Left lung (tissue), 10 donors: ENCODE results near the gene STK24. TPM values are rescaled to one million over a fixed set of nuclear protein-coding genes. Genes with fewer than 3 reads are reported as not detected.
A peak's percentile ranks its signal among the peaks of the same experiment; 100 is the strongest.

Experiments
- ATAC-seq: fragments of 200-7000 bp; cut with Tn5 transposase; one replicate; pipeline ENCODE4 v1.9.1; 2020; ENCODE audit warnings: moderate library complexity
- DNase-seq, 4 donors: peaks; one replicate each; pipeline ENCODE4 v3.0.0-alpha.2; 2013 to 2020
- H3K27ac ChIP-seq, 2 donors: fragments of 200-600 bp; sonication (generic) in 1 of 2; one replicate each; pipeline versions ENCODE4 v1.5.0 to v1.8.0; 2020 to 2021
- H3K27me3 ChIP-seq, 2 donors: fragments of 200-600 bp; sonication (generic) in 1 of 2; one replicate each; pipeline versions ENCODE4 v1.5.0 to v1.8.0; 2020 to 2021
- H3K36me3 ChIP-seq, 2 donors: fragments of 200-600 bp; sonication (generic) in 1 of 2; one replicate each; pipeline versions ENCODE4 v1.5.0 to v1.8.0; 2020 to 2021
- H3K4me1 ChIP-seq, 2 donors: fragments of 200-600 bp; one replicate each; pipeline ENCODE4 v1.8.0; 2021
- H3K4me3 ChIP-seq, 2 donors: fragments of 200-600 bp; sonication (generic) in 1 of 2; one replicate each; pipeline versions ENCODE4 v1.5.0 to v1.8.0; 2020 to 2021; ENCODE audit warnings: mild to moderate bottlenecking in 1 of 2
- H3K9me3 ChIP-seq, 2 donors: fragments of 200-600 bp; sonication (generic) in 1 of 2; one replicate each; pipeline versions ENCODE4 v1.5.0 to v1.8.0; 2020 to 2021
- intact Hi-C, 2 donors: fragments of 100-400 bp; cut with DNase I; formaldehyde crosslinking; loops; one replicate each; pipeline versions ENCODE4 v1.11.2 to v1.14.2; 2022
- polyA plus RNA-seq, 6 donors: library from polyadenylated mRNA; unstranded; fragments of 120-200 nt; gene quantifications; one replicate each; pipeline ENCODE4 v1.2.1, GENCODE V29; 2013; ENCODE audit not compliant: insufficient read length in 6 of 6
- total RNA-seq, 2 donors: library from RNA; stranded (reverse); fragmentation: NEBNext Ultra II Directional; extraction: Animal tissue kit (Norgen Biotek cat#: 25700); gene quantifications; one replicate each; pipeline ENCODE4 v1.2.1, GENCODE V29; 2021
- TF ChIP-seq, protein P1 (sequence below), 2 donors: fragments of 200-600 bp; sonication (generic) in 1 of 2; IDR thresholded peaks; one replicate each; pipeline versions ENCODE4 v1.5.0 to v1.8.0; 2021; ENCODE audit warnings: antibody characterized with exemption in 2 of 2
- donor health status: DM: no; HTN: yes; CAD: no.
- donor health status: DM: no; HTN: no; CAD: no.

Gene STK24
- total and polyA plus RNA-seq, 8 donors: 65.6 to 84.0 (median 75.0) TPM

DNA sequence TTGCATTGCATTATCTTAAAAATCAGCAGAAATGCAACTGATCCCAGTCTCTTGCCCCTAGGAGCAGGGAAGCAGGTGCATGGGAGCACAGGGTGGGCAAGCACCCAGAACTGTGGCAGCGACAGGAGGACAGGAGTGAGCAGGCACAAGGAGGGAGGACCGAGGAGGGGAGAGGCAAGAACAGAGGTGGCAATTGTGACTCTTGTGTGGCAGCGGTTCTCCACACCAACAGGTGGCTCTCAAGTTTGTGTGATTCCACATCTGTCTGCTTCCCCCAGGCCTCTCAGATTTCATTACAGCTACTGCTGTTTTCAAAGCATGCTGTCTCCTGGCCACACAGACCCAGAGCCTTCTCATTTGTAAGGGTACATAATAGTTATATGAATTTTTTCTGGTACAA is 108.5 kb downstream of the STK24 start:
- ATAC-seq: no peak
- H3K36me3 ChIP-seq: peaks cover 0 to 79% of the 10 kb centered on the region in 2 donors

DNA sequence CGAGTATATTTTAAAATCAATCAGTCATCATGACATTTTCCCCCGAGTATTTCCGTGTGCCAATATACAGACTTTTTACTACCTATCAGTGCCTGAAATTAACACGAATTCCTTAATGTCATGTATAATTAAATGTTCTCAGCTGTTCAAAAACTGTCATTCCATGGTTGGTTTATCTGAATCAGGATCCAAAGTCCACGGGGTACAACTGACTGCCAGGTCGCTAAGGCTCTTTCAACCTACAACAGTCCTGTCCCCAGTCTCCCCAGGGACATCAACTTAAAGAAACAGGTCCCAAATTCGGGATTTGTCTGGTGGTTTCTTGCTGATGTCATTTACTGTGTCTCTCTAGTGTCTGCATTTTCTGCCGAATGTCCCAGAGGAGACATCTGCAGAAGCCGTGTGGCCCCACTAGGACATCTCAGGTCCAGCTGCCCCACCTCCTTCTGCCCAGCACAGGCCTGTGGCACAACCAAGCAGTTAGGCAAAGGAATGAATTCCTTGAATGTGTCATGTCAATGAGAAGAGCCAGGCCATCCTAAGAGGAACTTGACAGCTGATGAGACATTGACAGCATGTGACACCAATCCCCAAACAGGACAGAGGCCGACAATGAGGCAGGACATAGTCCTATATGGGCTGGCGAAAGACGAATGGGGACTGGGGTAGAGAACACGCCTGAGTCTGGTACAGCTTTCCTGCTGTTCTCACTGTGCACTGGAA is 109.5 kb downstream of the STK24 start:
- ATAC-seq: no peak
- TF ChIP-seq, protein P1, sequence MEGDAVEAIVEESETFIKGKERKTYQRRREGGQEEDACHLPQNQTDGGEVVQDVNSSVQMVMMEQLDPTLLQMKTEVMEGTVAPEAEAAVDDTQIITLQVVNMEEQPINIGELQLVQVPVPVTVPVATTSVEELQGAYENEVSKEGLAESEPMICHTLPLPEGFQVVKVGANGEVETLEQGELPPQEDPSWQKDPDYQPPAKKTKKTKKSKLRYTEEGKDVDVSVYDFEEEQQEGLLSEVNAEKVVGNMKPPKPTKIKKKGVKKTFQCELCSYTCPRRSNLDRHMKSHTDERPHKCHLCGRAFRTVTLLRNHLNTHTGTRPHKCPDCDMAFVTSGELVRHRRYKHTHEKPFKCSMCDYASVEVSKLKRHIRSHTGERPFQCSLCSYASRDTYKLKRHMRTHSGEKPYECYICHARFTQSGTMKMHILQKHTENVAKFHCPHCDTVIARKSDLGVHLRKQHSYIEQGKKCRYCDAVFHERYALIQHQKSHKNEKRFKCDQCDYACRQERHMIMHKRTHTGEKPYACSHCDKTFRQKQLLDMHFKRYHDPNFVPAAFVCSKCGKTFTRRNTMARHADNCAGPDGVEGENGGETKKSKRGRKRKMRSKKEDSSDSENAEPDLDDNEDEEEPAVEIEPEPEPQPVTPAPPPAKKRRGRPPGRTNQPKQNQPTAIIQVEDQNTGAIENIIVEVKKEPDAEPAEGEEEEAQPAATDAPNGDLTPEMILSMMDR (IDR thresholded peaks at IDR 0.05): no peak
- H3K27ac ChIP-seq: no peak overlapping the region
- intact Hi-C loops: no loop called here
- no peaks in the 10 kb centered on the region for H3K27me3 ChIP-seq
- no peaks in the 10 kb centered on the region for H3K9me3 ChIP-seq
- no peak overlapping the region for H3K4me3 ChIP-seq
- H3K4me1 ChIP-seq: peaks cover 0 to 7% of the 10 kb centered on the region in 2 donors
- H3K36me3 ChIP-seq: peaks cover 0 to 84% of the 10 kb centered on the region in 2 donors
- no peak for DNase-seq

More for the DNA sequence above, 108.5 kb downstream of the STK24 start:
- intact Hi-C loops: no loop called here
- no peak overlapping the region for H3K4me3 ChIP-seq
- H3K27ac ChIP-seq: no peak overlapping the region
- no peak for DNase-seq
- no peaks in the 10 kb centered on the region for H3K27me3 ChIP-seq
- TF ChIP-seq, protein P1 (IDR thresholded peaks at IDR 0.05): no peak
- H3K9me3 ChIP-seq: no peaks in the 10 kb centered on the region
- peaks cover 0 to 8% of the 10 kb centered on the region in 2 donors for H3K4me1 ChIP-seq

DNA sequence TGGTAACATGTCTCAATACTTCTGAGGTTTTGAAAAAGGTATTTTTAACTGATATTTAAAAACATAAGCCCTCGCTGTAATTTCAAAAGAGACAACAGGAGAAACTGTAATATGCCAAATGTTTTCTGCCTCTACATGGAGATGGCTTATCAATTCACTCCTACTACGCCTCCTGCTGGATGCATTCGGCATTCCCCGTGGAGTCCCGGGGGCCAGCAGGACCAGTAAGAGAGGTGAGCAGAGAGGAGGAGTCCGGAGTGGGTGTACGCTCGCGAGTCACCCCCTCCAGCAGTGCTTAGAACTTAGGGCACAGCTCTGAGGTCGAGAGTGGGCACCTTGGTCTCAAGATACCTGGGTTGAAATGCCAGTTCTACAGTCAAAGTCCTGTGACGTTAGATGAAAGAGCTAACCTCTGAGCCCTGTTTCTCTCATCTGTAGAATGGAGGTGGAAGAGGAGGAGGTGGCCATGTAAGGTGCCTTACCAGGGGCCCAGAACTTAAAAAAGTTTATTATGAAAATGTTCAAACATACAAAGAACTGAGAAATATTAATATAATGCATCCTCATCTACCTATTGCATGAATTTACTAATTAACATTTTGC is 110.2 kb downstream of the STK24 start:
- peaks cover 0 to 86% of the 10 kb centered on the region in 2 donors for H3K36me3 ChIP-seq
- intact Hi-C loops: no loop called here
- DNase-seq: no peak

DNA sequence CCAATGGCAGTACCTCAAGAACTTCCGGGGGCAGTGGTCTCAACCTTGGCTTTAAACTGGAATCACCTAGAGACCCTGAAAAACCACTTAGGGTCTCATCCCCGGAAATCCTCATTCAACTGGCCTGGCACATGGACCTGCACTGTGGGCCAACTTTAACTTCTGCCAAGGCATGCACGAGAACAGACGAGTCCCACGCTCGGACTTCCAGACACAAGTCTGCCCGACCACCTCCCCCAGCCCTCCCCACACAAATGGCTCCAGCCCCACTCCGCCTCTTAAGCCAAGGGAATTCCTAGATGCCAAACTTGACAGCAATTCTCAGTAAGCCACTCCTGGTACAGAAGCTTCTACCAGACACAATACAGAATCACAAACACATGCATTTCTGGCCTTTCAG is 114.0 kb downstream of the STK24 start:
- no peaks in the 10 kb centered on the region for H3K4me1 ChIP-seq
- no peaks in the 10 kb centered on the region for H3K27me3 ChIP-seq
- H3K36me3 ChIP-seq: peaks cover 0 to 97% of the 10 kb centered on the region in 2 donors
- TF ChIP-seq, protein P1 (IDR thresholded peaks at IDR 0.05): no peak
- H3K9me3 ChIP-seq: no peaks in the 10 kb centered on the region
- intact Hi-C loops: no loop called here
- no peak overlapping the region for H3K27ac ChIP-seq
- DNase-seq (peak in 1 of 4 donors; percentile 27), ATAC-seq (no peak)
- H3K4me3 ChIP-seq: no peak overlapping the region

More for the DNA sequence above, 110.2 kb downstream of the STK24 start:
- no peak overlapping the region for H3K27ac ChIP-seq
- H3K4me1 ChIP-seq: peaks cover 0 to under 1% of the 10 kb centered on the region in 2 donors
- TF ChIP-seq, protein P1 (IDR thresholded peaks at IDR 0.05): peak; percentile 53 to 58
- no peak overlapping the region for H3K4me3 ChIP-seq
- no peaks in the 10 kb centered on the region for H3K27me3 ChIP-seq
- H3K9me3 ChIP-seq: no peaks in the 10 kb centered on the region
- peak; percentile 65 for ATAC-seq

DNA sequence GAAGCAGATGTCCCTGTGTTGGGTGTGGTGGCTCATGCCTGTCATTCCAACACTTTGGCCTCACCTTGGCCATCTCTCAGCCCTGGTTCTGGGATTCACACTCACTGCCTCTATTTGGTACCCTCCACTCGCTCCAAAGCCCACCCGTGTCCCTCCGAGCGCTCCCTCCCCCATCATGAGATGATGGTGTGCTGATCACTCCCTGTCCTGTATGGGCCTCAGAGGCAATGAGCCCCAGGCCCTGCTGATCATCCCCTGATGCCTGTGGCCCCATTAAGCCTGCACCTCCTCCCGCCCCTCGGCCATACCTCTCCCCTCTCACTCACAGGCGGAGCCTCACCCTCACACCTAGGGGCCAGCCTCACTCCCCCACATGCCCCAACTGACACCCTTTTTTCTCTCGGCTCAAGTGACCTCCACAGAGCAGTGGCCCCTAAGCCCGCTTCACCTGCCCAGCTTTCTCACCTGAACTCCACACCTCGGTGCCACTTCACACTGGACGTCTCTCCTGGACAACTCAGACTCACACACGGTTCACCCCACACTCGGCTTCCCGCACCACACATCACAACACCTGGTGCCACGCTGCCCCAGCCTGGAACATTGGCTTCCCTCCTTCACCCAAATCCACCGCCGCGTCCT is 114.5 kb downstream of the STK24 start:
- no peak overlapping the region for H3K4me3 ChIP-seq
- DNase-seq: peak in 1 of 4 donors; percentile 25
- H3K27ac ChIP-seq: no peak overlapping the region
- peaks cover 0 to 97% of the 10 kb centered on the region in 2 donors for H3K36me3 ChIP-seq
- H3K9me3 ChIP-seq: no peaks in the 10 kb centered on the region
- no peaks in the 10 kb centered on the region for H3K4me1 ChIP-seq
- ATAC-seq: no peak
- H3K27me3 ChIP-seq: no peaks in the 10 kb centered on the region
- intact Hi-C loops: no loop called here
- TF ChIP-seq, protein P1 (IDR thresholded peaks at IDR 0.05): no peak
